ENCODE results near the gene ANO2. TPM values are rescaled to one million over a fixed set of nuclear protein-coding genes. Genes with fewer than 3 reads are reported as not detected.

ANO2 gene
- total and polyA plus RNA-seq, 2 experiments from 2014 or later, result 2.3 to 4.6 TPM

GRCh38 chr12:5622280-5622679 lies 322.8 kb downstream of the ANO2 start:
- no peak overlapping the region for H2AFZ ChIP-seq
- no peak overlapping the region for H3K4me3 ChIP-seq
- no peaks in the 10 kb centered on the region for H3K27me3 ChIP-seq (ENCODE audit: insufficient read depth)
- ATAC-seq (no peak), DNase-seq (ENCODE audit: low spot score) (no peak)
- TF ChIP-seq EZH2phosphoT487 (IDR thresholded peaks at IDR 0.05; ENCODE audit: unreplicated experiment), result no peak
- TF ChIP-seq, protein P1, sequence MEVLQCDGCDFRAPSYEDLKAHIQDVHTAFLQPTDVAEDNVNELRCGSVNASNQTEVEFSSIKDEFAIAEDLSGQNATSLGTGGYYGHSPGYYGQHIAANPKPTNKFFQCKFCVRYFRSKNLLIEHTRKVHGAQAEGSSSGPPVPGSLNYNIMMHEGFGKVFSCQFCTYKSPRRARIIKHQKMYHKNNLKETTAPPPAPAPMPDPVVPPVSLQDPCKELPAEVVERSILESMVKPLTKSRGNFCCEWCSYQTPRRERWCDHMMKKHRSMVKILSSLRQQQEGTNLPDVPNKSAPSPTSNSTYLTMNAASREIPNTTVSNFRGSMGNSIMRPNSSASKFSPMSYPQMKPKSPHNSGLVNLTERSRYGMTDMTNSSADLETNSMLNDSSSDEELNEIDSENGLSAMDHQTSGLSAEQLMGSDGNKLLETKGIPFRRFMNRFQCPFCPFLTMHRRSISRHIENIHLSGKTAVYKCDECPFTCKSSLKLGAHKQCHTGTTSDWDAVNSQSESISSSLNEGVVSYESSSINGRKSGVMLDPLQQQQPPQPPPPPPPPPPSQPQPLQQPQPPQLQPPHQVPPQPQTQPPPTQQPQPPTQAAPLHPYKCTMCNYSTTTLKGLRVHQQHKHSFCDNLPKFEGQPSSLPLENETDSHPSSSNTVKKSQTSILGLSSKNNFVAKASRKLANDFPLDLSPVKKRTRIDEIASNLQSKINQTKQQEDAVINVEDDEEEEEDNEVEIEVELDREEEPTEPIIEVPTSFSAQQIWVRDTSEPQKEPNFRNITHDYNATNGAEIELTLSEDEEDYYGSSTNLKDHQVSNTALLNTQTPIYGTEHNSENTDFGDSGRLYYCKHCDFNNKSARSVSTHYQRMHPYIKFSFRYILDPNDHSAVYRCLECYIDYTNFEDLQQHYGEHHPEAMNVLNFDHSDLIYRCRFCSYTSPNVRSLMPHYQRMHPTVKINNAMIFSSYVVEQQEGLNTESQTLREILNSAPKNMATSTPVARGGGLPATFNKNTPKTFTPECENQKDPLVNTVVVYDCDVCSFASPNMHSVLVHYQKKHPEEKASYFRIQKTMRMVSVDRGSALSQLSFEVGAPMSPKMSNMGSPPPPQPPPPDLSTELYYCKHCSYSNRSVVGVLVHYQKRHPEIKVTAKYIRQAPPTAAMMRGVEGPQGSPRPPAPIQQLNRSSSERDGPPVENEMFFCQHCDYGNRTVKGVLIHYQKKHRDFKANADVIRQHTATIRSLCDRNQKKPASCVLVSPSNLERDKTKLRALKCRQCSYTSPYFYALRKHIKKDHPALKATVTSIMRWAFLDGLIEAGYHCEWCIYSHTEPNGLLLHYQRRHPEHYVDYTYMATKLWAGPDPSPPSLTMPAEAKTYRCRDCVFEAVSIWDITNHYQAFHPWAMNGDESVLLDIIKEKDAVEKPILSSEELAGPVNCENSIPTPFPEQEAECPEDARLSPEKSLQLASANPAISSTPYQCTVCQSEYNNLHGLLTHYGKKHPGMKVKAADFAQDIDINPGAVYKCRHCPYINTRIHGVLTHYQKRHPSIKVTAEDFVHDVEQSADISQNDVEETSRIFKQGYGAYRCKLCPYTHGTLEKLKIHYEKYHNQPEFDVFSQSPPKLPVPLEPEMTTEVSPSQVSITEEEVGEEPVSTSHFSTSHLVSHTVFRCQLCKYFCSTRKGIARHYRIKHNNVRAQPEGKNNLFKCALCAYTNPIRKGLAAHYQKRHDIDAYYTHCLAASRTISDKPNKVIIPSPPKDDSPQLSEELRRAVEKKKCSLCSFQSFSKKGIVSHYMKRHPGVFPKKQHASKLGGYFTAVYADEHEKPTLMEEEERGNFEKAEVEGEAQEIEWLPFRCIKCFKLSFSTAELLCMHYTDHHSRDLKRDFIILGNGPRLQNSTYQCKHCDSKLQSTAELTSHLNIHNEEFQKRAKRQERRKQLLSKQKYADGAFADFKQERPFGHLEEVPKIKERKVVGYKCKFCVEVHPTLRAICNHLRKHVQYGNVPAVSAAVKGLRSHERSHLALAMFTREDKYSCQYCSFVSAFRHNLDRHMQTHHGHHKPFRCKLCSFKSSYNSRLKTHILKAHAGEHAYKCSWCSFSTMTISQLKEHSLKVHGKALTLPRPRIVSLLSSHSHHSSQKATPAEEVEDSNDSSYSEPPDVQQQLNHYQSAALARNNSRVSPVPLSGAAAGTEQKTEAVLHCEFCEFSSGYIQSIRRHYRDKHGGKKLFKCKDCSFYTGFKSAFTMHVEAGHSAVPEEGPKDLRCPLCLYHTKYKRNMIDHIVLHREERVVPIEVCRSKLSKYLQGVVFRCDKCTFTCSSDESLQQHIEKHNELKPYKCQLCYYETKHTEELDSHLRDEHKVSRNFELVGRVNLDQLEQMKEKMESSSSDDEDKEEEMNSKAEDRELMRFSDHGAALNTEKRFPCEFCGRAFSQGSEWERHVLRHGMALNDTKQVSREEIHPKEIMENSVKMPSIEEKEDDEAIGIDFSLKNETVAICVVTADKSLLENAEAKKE (CRISPR knock-in tag; IDR thresholded peaks at IDR 0.05), result no peak
- TF ChIP-seq REST (IDR thresholded peaks at IDR 0.05; ENCODE audit: unreplicated experiment), result no peak
- TF ChIP-seq, protein P2, sequence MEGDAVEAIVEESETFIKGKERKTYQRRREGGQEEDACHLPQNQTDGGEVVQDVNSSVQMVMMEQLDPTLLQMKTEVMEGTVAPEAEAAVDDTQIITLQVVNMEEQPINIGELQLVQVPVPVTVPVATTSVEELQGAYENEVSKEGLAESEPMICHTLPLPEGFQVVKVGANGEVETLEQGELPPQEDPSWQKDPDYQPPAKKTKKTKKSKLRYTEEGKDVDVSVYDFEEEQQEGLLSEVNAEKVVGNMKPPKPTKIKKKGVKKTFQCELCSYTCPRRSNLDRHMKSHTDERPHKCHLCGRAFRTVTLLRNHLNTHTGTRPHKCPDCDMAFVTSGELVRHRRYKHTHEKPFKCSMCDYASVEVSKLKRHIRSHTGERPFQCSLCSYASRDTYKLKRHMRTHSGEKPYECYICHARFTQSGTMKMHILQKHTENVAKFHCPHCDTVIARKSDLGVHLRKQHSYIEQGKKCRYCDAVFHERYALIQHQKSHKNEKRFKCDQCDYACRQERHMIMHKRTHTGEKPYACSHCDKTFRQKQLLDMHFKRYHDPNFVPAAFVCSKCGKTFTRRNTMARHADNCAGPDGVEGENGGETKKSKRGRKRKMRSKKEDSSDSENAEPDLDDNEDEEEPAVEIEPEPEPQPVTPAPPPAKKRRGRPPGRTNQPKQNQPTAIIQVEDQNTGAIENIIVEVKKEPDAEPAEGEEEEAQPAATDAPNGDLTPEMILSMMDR (conservative IDR thresholded peaks at IDR 0.05; ENCODE audit: low read depth in 2 of 2), result no peak
- TF ChIP-seq, protein P3, sequence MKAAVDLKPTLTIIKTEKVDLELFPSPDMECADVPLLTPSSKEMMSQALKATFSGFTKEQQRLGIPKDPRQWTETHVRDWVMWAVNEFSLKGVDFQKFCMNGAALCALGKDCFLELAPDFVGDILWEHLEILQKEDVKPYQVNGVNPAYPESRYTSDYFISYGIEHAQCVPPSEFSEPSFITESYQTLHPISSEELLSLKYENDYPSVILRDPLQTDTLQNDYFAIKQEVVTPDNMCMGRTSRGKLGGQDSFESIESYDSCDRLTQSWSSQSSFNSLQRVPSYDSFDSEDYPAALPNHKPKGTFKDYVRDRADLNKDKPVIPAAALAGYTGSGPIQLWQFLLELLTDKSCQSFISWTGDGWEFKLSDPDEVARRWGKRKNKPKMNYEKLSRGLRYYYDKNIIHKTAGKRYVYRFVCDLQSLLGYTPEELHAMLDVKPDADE (IDR thresholded peaks at IDR 0.05), result no peak
- TF ChIP-seq JUNB (IDR thresholded peaks at IDR 0.05; ENCODE audit: unreplicated experiment), result no peak
- TF ChIP-seq POLR2AphosphoS5 (IDR thresholded peaks at IDR 0.05; ENCODE audit: low read depth), result no peak
- no peak for TF ChIP-seq ZNF114 (CRISPR knock-in tag; IDR thresholded peaks at IDR 0.05)
- TF ChIP-seq CREB1 (CRISPR knock-in tag; IDR thresholded peaks at IDR 0.05; ENCODE audit: low read depth), result no peak
- TF ChIP-seq ZNF331 (CRISPR knock-in tag; IDR thresholded peaks at IDR 0.05; ENCODE audit: low read depth), result no peak
- no peak for TF ChIP-seq STAT1 (IDR thresholded peaks at IDR 0.05; ENCODE audit: unreplicated experiment)
- TF ChIP-seq NANOG (IDR thresholded peaks at IDR 0.05; ENCODE audit: borderline replicate concordance), result no peak
- TF ChIP-seq EZH2 (IDR thresholded peaks at IDR 0.05; ENCODE audit: low read depth, unreplicated experiment), result no peak
- no peaks in the 10 kb centered on the region for H3K36me3 ChIP-seq (ENCODE audit: insufficient read depth)
- no peak overlapping the region for H3K27ac ChIP-seq (ENCODE audit: low read depth)
- no peaks in the 10 kb centered on the region for H4K20me1 ChIP-seq (replicated peaks; ENCODE audit: insufficient read depth)
- Mint-ChIP-seq H3K36me3 (ENCODE audit: low read depth) (no peaks in the 10 kb centered on the region), H3K4me1 (peaks cover 10% of the 10 kb centered on the region), H3K9me3 (no peaks in the 10 kb centered on the region), H3K4me3 (no peak overlapping the region), H3K27me3 (ENCODE audit: insufficient read depth, low read depth, poor library complexity) (peaks cover 3% of the 10 kb centered on the region), H3K27ac (no peak overlapping the region)
- no peaks in the 10 kb centered on the region for H3K79me2 ChIP-seq (replicated peaks; ENCODE audit: insufficient read depth)
- 0 out of 2 replicates have a peak, but pooled peaks cover 4% of the 10 kb centered on the region for H3K4me1 ChIP-seq (ENCODE audit: insufficient read depth)
- H3F3A ChIP-seq (replicated peaks; ENCODE audit: low read depth), result no peaks in the 10 kb centered on the region
- H3K9me2 ChIP-seq (ENCODE audit: insufficient read depth), result no peaks in the 10 kb centered on the region; the same call in 1 of the 2 replicates
- H3K4me2 ChIP-seq, result no peak overlapping the region

All from GM23338 (cell line).